ENCODE results near the gene WASF2.
"Not testable (repeated sequence)": the region's sequence is repeated elsewhere in the genome, so short reads cannot be mapped to it uniquely, and the experiment has no call there.

Gene WASF2

DNA sequence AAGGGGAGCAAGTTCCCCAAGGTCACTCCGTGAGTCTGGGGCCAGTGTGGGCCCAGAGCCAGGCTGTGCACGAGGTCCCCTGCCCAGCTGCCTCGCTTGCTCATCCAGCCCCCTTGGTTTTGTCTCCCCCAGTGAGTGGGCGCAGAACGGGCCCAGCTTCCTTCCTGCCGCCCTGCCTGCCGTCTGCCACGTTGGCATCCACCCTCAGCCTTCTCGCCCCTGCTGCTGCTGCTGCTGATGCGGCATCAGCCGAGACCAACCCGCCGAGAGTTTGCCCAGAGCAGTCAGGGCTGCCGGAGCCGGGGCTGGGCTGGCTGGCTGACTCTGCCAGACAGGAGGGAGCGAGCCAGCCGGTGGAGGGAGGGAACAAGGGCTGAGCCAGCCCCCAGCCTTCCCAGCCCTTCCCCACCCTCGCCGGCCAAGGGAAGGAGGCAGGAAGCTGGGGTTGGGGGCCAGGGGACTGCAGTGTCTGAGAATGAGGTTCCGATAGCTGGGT lies 31.4 kb upstream of the WASF2 start:
- DNase-seq = no peak

GRCh38 chr1:27520651-27521050 lies 30.7 kb upstream of the WASF2 start:
- DNase-seq = no peak

DNA sequence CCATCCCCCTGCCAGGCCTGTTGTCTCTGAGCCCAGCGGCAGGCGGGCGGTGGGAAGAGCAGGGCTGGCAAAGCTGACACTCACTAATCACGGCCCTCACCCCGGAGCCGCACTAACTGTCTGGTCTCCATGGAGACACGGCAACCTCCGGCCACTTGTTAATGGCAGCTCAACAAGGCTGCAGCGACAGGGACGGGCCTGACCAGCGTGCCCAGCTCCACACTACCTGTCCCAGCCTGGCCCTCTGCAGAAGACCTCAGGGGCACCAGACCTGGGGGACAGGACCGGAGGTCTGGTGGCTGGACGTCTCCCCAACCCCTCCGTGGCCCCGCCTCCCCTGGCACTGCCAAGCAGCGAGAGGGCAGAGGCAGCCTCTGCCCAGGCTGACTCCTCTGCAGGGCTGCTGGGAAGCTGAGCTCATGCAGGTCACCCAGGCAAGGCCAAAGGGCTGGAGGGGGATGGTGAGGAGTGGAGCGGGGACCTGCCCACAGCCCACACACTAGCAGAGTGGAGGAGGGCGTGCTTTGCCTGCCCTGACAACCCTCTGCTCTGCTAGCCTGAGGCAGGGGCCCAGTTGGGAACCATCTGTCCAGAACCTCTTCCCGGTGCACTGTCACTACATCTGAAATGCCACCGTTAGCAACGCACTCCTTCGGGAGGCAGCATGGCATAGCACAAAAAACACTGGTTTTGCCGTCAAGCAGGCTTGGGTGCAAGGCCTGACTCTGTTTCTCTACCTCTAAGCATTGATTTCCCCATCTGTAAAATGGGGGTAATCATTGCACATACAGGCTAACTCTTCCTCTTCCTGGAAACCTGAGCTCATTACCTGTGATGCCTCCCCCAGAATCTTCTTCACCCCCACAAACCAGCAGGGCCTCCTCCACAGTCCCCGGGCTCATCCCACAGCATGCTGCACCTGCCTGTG lies 29.6 kb upstream of the WASF2 start:
- no peak for DNase-seq

DNA sequence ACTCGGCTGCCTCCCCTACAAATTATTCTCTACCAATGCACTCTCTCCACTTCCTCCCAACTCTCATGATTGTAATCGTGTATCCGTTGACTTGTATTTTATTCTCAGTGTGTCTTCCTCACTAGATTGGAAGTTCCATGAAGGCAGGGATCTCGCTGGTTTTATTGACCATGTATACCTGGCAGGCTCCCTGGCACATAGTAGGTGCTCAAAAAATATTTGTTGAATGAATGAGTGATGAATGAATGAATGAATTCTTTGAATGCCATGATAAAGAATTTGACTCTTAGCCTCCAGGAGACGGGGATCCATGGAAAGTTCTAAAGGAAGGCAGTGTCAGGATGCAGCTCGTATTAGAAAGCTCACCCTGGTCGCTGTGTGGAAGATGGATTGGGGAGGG lies 28.8 kb upstream of the WASF2 start:
- no peak for DNase-seq

- no peak for DNase-seq
Observed at GRCh38 chr1:27517907-27518718, 28.1 kb upstream of the WASF2 start.

DNA sequence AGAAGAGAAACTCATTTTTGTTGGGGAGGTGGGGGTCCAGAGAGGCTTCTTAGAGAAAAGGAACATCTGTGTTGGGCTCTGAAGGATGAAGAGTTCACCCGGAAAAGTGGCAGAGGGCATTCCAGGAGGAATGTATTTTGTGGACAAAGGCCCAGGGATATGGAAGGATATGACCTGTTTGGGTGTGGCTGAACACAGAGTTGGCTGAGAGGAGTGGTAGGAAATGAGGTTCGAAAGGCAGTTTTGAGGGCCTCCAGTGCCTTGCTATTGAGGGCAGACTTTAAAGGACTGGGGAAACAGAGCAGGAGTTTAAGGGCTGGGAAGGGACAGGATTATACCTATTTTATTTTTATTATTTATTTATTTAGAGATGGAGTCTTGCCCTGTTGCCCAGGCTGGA lies 27.3 kb upstream of the WASF2 start:
- no peak for DNase-seq

GRCh38 chr1:27515626-27516025 lies 25.7 kb upstream of the WASF2 start:
- DNase-seq = no peak

DNA sequence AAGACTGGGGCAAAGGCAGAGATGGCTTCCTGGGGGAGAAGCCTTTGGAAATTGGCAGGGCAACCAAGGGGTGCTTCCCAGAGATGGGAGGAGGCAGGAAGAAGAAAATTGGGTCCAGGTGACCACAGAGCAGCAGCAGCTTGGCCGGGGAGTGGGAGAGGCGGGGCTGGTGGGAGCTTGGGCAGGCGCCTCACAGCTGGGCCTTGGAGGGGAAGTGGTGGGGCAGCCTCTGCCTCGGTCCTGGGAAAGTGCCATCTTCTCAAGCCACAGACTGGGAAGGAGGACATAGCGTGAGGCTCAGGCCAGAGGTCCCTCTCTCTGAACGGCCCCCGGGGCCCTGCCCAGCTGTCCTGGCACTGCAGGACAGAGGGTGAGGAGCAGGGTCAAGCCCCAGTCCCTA lies 24.0 kb upstream of the WASF2 start:
- no peak for DNase-seq

- DNase-seq = no peak
Observed at GRCh38 chr1:27513528-27513927, 23.6 kb upstream of the WASF2 start.

GRCh38 chr1:27509127-27510080 lies 19.4 kb upstream of the WASF2 start:
- DNase-seq = no peak

GRCh38 chr1:27507960-27508665 lies 18.1 kb upstream of the WASF2 start:
- no peak for DNase-seq

DNA sequence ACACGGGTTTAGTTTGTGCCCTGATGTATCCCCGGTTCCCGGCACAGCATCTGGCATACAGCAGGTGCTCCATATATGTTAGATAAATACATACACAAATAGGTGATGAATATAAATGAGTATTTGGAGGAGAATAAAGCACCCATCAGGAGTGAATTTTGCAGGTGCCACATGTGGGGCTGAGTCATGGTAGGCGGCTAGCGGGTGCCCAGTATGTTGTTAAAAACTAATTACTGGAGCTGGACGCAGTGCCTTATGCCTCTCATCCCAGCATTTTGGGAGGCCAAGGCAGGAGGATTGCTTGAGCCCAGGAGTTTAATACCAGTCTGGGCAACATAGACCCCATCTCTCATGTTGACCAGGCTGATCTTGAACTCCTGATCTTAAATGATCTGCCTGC lies 16.7 kb upstream of the WASF2 start:
- DNase-seq = no peak

- no peak for DNase-seq
Observed at GRCh38 chr1:27505420-27505680, 15.4 kb upstream of the WASF2 start.

GRCh38 chr1:27504588-27505419 lies 14.8 kb upstream of the WASF2 start:
- no peak for DNase-seq

DNA sequence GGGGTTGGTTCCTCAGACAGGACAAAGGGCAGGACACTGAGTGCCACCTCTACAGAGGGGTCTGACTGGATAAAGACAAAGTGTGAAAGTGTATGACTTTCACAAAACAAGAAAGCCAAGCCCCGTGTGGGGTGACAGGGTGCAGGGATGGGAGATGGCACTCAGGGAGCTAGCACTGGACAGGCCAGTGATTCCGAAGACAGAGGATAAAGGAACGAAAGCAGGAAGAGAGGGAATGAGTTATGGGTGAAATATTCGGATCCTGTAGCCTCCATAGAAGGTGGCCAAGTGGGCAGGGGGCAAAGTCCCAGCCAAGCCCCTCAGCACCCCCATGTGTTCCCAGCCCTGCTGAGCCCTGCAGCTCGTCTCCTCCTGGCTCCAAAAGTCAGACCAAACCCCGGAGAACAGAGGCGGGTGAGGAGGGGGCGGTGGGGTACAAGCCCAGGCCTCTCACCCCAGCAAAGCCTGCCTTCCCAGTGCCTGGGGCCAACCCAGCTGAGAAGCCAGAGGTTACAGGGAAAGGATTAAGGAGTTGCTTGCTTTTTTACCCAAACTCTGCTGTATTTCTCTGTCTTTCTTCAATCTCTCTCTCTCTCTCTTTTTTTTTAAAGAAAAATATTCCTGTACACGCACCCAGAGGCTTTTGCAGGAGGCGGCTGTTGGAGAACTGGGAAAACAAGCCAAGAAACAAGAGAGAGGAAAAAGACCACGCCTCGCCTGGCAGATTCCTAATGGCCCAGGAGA lies 14.0 kb upstream of the WASF2 start:
- DNase-seq = no peak

- no peak for DNase-seq
Observed at GRCh38 chr1:27503033-27503432, 13.1 kb upstream of the WASF2 start.

DNA sequence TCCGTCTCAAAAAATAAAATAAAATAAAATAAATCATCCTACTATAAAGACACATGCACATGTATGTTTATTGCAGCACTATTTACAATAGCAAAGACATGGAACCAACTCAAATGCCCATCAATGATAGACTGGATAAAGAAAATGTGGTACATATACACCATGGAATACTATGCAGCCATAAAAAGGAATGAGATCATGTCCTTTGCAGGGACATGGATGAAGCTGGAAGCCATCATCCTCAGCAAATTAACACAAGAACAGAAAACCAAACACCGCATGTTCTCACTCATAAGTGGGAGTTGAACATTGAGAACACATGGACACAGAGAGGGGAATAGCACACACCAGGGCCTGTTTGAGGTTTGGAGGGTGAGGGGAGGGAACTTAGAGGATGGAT lies 11.2 kb upstream of the WASF2 start:
- DNase-seq = not testable (repeated sequence)

GRCh38 chr1:27499142-27499541 lies 9.2 kb upstream of the WASF2 start:
- DNase-seq = no peak

DNA sequence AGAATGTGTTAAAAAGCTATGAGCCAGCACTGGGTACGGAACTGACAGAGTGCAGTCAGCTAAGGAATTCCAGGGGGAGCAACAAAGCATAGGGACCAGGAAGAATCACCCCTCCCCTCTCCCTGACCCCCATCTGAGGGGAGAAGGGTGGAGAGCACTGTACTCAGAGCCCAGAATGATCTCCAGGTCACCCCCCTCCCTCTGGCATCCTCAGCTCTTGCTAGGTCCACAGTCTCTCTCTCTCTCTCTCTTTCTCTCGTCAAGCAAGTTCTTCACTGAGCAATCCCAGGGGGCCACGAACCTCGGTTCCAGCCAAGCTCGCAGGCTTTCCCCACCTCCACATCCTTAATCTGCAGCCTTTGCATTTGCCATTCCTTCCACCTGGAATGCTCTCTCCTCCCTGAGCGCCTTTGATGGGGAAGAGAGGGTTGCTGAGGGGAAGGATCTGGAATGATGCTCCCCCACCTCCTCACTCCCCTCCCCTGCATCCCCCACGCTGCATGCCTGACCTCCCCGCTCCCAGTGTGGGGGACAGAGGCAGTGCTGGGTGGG lies 6.7 kb upstream of the WASF2 start:
- DNase-seq = no peak

DNA sequence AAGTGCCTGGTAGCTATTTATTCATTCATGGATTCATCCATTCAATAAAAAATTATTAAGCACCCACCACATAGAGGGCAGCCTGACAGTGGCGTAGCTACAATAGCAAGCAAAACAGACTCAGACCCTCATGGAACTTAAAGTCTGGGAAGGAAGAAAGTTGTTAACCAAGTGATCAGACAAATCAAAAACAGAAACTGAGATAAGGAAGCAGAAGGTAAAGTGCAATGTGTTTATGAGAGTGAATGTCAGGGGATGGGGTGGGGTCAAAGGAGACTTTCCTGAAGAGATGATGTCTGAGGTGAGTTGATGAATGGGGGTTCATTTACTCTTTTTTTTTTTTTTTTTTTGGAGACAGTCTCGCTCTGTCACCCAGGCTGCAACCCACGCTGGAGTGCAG lies 2.8 kb upstream of the WASF2 start:
- DNase-seq = no peak

All from NCI-H510A (cell line).